ENCODE results near the gene LRP1B. TPM values are rescaled to one million over a fixed set of nuclear protein-coding genes. Genes with fewer than 3 reads are reported as not detected.

The LRP1B gene
- total RNA-seq, 4 donors from 2014 or later: 0.85 to 3.3 (median 1.1) TPM; not detected in 1

DNA sequence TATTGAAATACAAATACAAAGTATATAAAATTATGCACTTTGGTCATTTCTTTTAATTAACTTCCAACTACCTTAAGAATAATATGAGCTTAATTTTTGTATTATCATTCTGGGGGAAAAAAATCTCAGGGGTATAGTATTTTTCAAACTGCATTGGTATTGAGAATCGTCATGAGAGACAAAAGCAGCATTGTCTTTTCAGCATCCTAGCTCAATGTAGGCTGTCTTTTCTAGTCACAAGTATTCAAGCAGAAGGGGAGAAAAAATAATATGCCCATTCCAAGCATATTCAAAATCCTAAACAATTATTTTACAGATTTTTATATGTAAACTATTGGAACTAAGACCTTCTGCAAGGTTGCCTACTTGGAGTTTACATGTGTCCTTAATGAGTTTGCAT is 693.3 kb downstream of the LRP1B start:
- Histone ChIP-seq H3K4me3 (no peak overlapping the region), H3K4me1 (no peaks in the 10 kb centered on the region), H3K36me3 (no peaks in the 10 kb centered on the region), H3K27me3 (no peaks in the 10 kb centered on the region), H3K9me3 (no peaks in the 10 kb centered on the region), H3K27ac (no peak overlapping the region)
- TF ChIP-seq CTCF (IDR thresholded peaks at IDR 0.05): no peak
- no peak for TF ChIP-seq POLR2A (IDR thresholded peaks at IDR 0.05)
- no peak for DNase-seq

DNA sequence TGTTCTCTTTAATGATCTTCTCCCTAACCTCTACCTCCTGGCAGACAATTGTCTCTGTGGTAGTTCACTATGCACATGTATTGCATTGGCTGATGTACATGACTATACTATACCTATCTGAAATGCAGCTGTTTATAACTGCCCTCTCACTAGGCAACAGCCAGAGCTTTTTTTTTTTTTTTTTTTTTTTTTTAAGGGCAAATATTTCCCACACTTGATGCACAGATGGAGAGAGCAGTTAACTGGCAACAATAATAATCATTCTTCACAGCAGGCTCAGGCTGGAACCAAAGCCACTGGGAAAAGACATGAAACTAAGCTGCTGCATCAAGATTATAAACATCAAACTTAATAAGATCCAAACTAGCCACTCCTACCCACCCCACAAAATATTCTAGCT is 707.7 kb downstream of the LRP1B start:
- Histone ChIP-seq H3K36me3 (no peaks in the 10 kb centered on the region), H3K9me3 (no peaks in the 10 kb centered on the region)

GRCh38 chr2:141417246-141417797 is 713.5 kb downstream of the LRP1B start:
- Histone ChIP-seq H3K27me3 (no peaks in the 10 kb centered on the region), H3K27ac (no peak overlapping the region), H3K36me3 (no peaks in the 10 kb centered on the region), H3K9me3 (no peaks in the 10 kb centered on the region), H3K4me3 (no peak overlapping the region), H3K4me1 (no peaks in the 10 kb centered on the region)
- DNase-seq: no peak
- no peak for TF ChIP-seq POLR2A (IDR thresholded peaks at IDR 0.05)
- TF ChIP-seq CTCF (IDR thresholded peaks at IDR 0.05): no peak

More for the DNA sequence above, 707.7 kb downstream of the LRP1B start:
- H3K27ac ChIP-seq: no peak overlapping the region
- H3K4me1 ChIP-seq: no peaks in the 10 kb centered on the region
- DNase-seq: no peak
- TF ChIP-seq POLR2A (IDR thresholded peaks at IDR 0.05) (no peak), CTCF (IDR thresholded peaks at IDR 0.05) (no peak)
- no peak overlapping the region for H3K4me3 ChIP-seq
- H3K27me3 ChIP-seq: no peaks in the 10 kb centered on the region

DNA sequence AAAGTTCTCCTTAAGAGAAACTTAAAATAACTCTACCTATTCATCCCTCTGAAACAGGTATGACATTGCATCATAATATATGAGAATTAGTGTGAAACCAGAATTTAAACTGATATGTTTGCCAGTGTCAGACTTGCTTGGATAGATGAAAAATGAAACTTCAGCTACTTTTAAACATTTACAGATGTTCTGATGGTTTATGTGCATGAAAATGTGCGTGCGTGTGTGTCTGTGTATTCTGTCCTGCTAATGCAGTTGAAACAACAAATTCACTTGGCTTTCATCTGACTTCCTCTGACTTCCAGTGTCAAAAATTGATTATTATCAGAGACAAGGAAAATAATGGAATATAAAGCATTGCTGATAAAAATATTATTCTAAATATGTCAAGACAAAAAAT is 719.4 kb downstream of the LRP1B start:
- Histone ChIP-seq H3K27me3 (no peaks in the 10 kb centered on the region), H3K4me1 (no peaks in the 10 kb centered on the region), H3K4me3 (no peak overlapping the region), H3K9me3 (no peaks in the 10 kb centered on the region), H3K27ac (no peak overlapping the region), H3K36me3 (no peaks in the 10 kb centered on the region)
- TF ChIP-seq POLR2A (IDR thresholded peaks at IDR 0.05): no peak
- no peak for DNase-seq

DNA sequence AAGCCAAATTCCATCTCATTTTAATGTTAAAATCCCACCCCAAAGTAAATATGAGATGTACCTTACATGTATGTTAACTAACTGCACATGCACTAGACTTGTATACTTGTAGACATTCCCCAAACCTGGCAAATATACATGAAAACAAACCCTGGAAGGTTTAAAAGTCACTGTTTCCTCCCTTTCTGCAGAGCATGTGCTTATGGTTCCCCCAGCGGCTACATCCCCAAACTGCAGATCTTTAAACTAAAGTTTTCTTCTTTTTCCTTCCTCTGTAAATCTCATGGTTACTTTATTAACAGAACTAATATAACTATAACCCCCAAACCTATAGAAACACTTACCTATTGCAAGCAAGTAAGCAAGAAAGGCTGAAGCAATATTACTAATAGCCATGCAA is 731.5 kb downstream of the LRP1B start:
- Histone ChIP-seq H3K9me3 (no peaks in the 10 kb centered on the region), H3K27ac (no peak overlapping the region), H3K27me3 (no peaks in the 10 kb centered on the region), H3K4me1 (no peaks in the 10 kb centered on the region), H3K4me3 (no peak overlapping the region), H3K36me3 (no peaks in the 10 kb centered on the region)
- TF ChIP-seq POLR2A (IDR thresholded peaks at IDR 0.05) (no peak), CTCF (IDR thresholded peaks at IDR 0.05) (no peak)
- no peak for DNase-seq

DNA sequence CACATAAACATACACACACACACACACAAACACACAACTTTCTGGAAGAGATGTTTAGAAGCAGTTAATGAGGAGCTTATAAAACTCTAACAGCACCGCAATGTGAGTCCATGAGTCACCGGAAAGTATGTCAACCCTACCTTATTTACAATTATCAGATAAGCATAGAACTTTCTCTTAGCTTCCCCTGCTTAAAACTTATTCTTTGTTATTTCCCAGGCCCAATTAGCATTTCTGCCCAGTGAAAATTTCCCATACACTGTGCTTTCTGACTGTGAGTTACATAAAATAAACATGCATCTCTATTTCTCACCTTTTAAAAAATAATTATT is 737.6 kb downstream of the LRP1B start:
- TF ChIP-seq POLR2A (IDR thresholded peaks at IDR 0.05) (no peak), CTCF (IDR thresholded peaks at IDR 0.05) (no peak)
- DNase-seq: no peak
- no peaks in the 10 kb centered on the region for H3K27me3 ChIP-seq

More for the DNA sequence above, 737.6 kb downstream of the LRP1B start:
- Histone ChIP-seq H3K27ac (no peak overlapping the region), H3K9me3 (no peaks in the 10 kb centered on the region), H3K4me3 (no peak overlapping the region), H3K4me1 (no peaks in the 10 kb centered on the region), H3K36me3 (no peaks in the 10 kb centered on the region)

Data from Peyer's patch (tissue), 4 donors.